SU-DHL-6 (cell line): ENCODE measurements around the gene GRK3.

Experiments used
- CTCF ChIP-seq: fragments of 200-600 bp; sonication (generic); IDR thresholded peaks from one replicate; pipeline ENCODE4 v1.5.1; 2017; ENCODE audit warnings: antibody characterized with exemption, mild to moderate bottlenecking, low read length, moderate library complexity; ENCODE audit not compliant: insufficient read depth, poor library complexity, severe bottlenecking
- EZH2phosphoT487 ChIP-seq: fragments of 200-600 bp; sonication (generic), shearing (Covaris generic); conservative IDR thresholded peaks from 2 replicates; pipeline ENCODE4 v1.6.1; 2018; ENCODE audit warnings: mild to moderate bottlenecking, antibody characterized with exemption, low read length, moderate library complexity, mixed read lengths

- TF ChIP-seq CTCF, result no peak
- no peak for TF ChIP-seq EZH2phosphoT487
Measured at GRCh38 chr22:25542191-25542590, 22.3 kb upstream of the GRK3 start.
